Mucosa of rectum (tissue), 2 donors: ENCODE data around the gene MSANTD7.

Experiments
- H3K27ac ChIP-seq, 2 donors: one replicate each; pipeline ENCODE4 v1.7.0; 2013; ENCODE audit warnings: inconsistent platforms in 2 of 2, low read depth in 2 of 2, low read length in 2 of 2
- H3K27me3 ChIP-seq, 2 donors: one replicate each; pipeline ENCODE4 v1.7.0; 2013; ENCODE audit warnings: low read length in 2 of 2; ENCODE audit not compliant: control insufficient read depth in 2 of 2, insufficient read depth in 2 of 2
- H3K36me3 ChIP-seq, 2 donors: one replicate each; pipeline ENCODE4 v1.7.0; 2013; ENCODE audit warnings: low read length in 2 of 2; ENCODE audit not compliant: control insufficient read depth in 2 of 2, insufficient read depth in 2 of 2
- H3K4me1 ChIP-seq, 2 donors: one replicate each; pipeline ENCODE4 v1.7.0; 2013; ENCODE audit warnings: low read length in 2 of 2, mild to moderate bottlenecking in 1 of 2; ENCODE audit not compliant: control insufficient read depth in 2 of 2, insufficient read depth in 2 of 2
- H3K4me3 ChIP-seq, 2 donors: one replicate each; pipeline ENCODE4 v1.7.0; 2013; ENCODE audit warnings: low read length in 2 of 2
- H3K9ac ChIP-seq, 2 donors: one replicate each; pipeline ENCODE4 v1.7.0; 2013; ENCODE audit warnings: low read length in 2 of 2, low read depth in 1 of 2, mild to moderate bottlenecking in 1 of 2
- H3K9me3 ChIP-seq, 2 donors: one replicate each; pipeline ENCODE4 v1.7.0; 2013; ENCODE audit warnings: low read length in 2 of 2; ENCODE audit not compliant: control insufficient read depth in 2 of 2
- donor health status: healthy.
- donor health status: Normal muscosa, but diverticular disease.

MSANTD7 gene

DNA sequence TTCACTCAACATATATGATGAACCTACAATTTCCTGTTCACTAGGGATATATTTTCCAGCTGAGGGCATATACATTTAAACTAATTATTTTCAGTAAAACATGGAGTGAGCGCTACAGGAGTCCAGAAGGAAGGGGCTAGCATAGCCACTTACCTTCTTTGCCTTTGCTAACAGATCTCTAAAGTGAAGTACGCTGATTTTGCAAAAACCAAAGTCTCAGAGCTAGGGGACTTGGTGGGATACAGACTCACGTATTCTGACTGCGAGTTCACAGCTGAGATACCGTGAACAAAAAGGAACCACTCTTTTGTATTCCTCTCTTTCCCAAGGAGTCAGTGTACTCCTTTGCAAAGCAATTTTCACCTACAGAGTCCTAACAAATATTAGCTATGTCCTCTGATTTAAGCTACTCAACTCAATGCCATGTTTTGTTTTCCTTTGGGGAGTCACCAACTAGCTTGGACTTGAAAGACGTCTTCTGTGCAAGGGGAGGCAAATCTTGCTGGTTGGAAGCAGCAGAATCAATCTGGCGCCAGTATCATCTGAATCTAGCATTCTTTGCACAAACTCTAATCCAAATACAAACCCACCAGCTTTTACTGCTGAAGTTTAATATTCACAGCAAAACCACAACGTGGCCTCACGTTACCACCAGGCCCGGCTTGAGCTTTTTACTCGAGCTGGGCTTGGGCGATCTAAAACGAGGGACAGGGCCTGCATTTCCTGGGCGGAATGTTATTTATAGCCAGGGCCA lies 926 bp upstream of the MSANTD7 start:
- H3K4me3 ChIP-seq: peak overlapping the region; percentile 80 to 95
- H3K36me3 ChIP-seq: peaks cover 12 to 13% of the 10 kb centered on the region in 2 donors
- H3K4me1 ChIP-seq: peaks cover 5 to 12% of the 10 kb centered on the region in 2 donors
- H3K27me3 ChIP-seq: no peaks in the 10 kb centered on the region
- H3K27ac ChIP-seq: peak overlapping the region; percentile 93 to 96
- no peaks in the 10 kb centered on the region for H3K9me3 ChIP-seq
- peak overlapping the region; percentile 96 to 97 for H3K9ac ChIP-seq

- H3K27ac ChIP-seq: peak overlapping the region; percentile 92 to 96
- H3K4me1 ChIP-seq: peaks cover 5 to 12% of the 10 kb centered on the region in 2 donors
- H3K9ac ChIP-seq: peak overlapping the region; percentile 97 to 98
- H3K4me3 ChIP-seq: peak overlapping the region; percentile 90 to 95
- H3K9me3 ChIP-seq: no peaks in the 10 kb centered on the region
- no peaks in the 10 kb centered on the region for H3K27me3 ChIP-seq
- peaks cover 28 to 29% of the 10 kb centered on the region in 2 donors for H3K36me3 ChIP-seq
Measured at GRCh38 chr10:14838582-14839304, 637 bp downstream of the MSANTD7 start.

DNA sequence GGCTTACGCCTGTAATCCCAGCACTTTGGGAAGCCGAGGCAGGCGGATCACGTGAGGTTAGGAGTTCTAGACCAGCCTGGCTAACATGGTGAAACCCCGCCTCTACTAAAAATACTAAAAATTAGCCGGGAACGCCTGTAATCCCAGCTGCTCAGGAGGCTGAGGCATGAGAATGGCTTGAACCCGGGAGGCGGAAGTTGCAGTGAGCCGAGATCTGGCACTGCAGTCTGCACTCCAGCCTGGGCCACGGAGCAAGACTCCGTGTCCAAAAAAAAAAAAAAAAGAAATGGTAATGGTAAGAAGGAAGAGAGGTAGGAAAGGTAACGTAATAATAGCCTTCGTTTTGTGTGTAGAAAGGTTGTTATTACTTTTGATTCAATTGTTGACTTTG lies 1.2 kb downstream of the MSANTD7 start:
- Histone ChIP-seq H3K27ac (peak overlapping the region; percentile 92 to 96), H3K4me3 (peak overlapping the region; percentile 90 to 95), H3K27me3 (no peaks in the 10 kb centered on the region), H3K9ac (peak overlapping the region; percentile 97 to 98), H3K4me1 (peaks cover 5 to 12% of the 10 kb centered on the region in 2 donors), H3K9me3 (no peaks in the 10 kb centered on the region), H3K36me3 (peaks cover 34% of the 10 kb centered on the region in 2 donors)

- Histone ChIP-seq H3K9ac (no peak overlapping the region), H3K4me3 (no peak overlapping the region), H3K4me1 (peaks cover 5 to 7% of the 10 kb centered on the region in 2 donors), H3K27ac (no peak overlapping the region), H3K27me3 (no peaks in the 10 kb centered on the region), H3K36me3 (peaks cover 40 to 41% of the 10 kb centered on the region in 2 donors), H3K9me3 (no peaks in the 10 kb centered on the region)
Measured at GRCh38 chr10:14840178-14840577, 2.1 kb downstream of the MSANTD7 start.

GRCh38 chr10:14843327-14843988 lies 5.4 kb downstream of the MSANTD7 start:
- no peak overlapping the region for H3K9ac ChIP-seq
- no peaks in the 10 kb centered on the region for H3K9me3 ChIP-seq
- no peaks in the 10 kb centered on the region for H3K27me3 ChIP-seq
- H3K4me3 ChIP-seq: no peak overlapping the region
- no peak overlapping the region for H3K27ac ChIP-seq
- peaks cover 43 to 45% of the 10 kb centered on the region in 2 donors for H3K36me3 ChIP-seq
- H3K4me1 ChIP-seq: peaks cover 0 to 5% of the 10 kb centered on the region in 2 donors

DNA sequence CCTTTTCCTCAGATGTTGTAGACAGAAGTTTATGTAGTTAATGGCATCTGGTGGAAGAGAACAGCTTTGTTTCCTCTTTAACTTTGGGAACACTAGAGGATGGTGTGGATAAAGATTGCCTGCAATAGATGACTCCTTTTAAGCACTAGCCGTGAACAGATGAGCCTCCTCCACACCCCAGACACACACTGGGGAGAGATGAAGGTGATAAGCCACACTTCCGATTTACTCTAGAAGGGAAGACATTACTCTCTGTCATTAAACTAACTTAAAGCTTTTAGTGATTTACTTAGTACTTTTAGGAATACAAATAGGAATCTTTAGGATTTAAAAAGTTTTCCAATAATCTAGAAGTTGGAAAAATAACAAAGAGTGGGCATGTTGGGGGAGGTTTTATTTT lies 6.8 kb downstream of the MSANTD7 start:
- no peaks in the 10 kb centered on the region for H3K4me1 ChIP-seq
- no peaks in the 10 kb centered on the region for H3K27me3 ChIP-seq
- H3K9ac ChIP-seq: no peak overlapping the region
- H3K27ac ChIP-seq: no peak overlapping the region
- no peak overlapping the region for H3K4me3 ChIP-seq
- peaks cover 49% of the 10 kb centered on the region in 2 donors for H3K36me3 ChIP-seq
- no peaks in the 10 kb centered on the region for H3K9me3 ChIP-seq

- Histone ChIP-seq H3K4me3 (no peak overlapping the region), H3K27me3 (no peaks in the 10 kb centered on the region), H3K4me1 (no peaks in the 10 kb centered on the region), H3K27ac (no peak overlapping the region), H3K9ac (no peak overlapping the region), H3K9me3 (no peaks in the 10 kb centered on the region), H3K36me3 (peaks cover 12 to 17% of the 10 kb centered on the region in 2 donors)
Measured at GRCh38 chr10:14852236-14852635, 14.1 kb downstream of the MSANTD7 start.

DNA sequence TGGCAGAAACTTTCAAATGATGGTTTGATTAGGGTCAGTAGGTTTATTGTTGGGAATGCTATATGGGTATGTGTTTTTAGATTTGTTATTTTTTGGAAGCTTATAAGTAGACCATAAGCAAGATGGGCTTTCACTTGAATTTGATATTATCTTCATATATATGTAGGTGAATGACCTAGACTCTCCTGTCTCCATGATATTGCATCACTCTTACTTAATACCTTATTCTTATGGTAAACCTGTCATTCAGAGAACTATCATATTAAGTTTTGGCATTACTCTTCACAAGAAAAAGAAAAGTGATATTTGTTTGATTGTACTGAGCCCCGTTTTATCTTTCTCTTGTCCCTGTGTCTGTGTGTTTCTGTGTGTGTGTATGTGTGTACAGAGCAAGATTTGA lies 17.3 kb downstream of the MSANTD7 start:
- Histone ChIP-seq H3K27me3 (no peaks in the 10 kb centered on the region), H3K9me3 (no peaks in the 10 kb centered on the region), H3K4me3 (no peak overlapping the region), H3K9ac (no peak overlapping the region), H3K27ac (no peak overlapping the region), H3K4me1 (peaks cover under 1 to 3% of the 10 kb centered on the region in 2 donors), H3K36me3 (peaks cover 14 to 16% of the 10 kb centered on the region in 2 donors)

DNA sequence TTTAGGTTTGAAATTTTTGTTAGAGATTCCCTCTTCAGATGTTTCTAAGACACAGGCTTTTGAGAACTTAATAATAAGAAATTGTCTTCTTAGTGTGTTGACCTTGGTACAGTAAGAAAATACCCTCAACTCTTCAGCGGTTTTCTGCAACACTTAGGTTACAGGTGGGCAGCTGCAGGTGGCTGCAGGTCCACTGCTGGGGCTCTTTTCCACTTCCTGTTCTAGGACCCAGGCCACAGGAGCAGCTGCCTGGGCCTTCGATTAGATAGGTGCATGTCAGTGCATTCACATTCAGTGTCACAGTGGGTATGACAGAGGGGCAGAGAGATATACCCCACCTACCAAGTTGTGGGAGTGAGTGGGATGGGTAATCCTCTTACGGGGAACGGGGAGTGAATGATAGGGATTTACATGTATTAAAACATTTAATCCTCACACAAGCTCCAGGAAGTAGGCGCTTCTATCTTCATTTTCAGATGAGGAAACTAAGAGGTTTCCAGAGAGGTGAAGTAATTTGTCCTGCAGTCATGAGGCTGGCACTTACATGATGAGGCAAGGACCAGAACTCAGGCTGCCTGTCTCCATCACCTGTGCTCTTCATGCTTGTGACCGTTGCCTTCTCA lies 20.3 kb downstream of the MSANTD7 start:
- Histone ChIP-seq H3K27me3 (no peaks in the 10 kb centered on the region), H3K4me1 (peaks cover 12 to 13% of the 10 kb centered on the region in 2 donors), H3K9ac (no peak overlapping the region), H3K36me3 (peaks cover 8 to 14% of the 10 kb centered on the region in 2 donors), H3K9me3 (no peaks in the 10 kb centered on the region), H3K27ac (no peak overlapping the region), H3K4me3 (no peak overlapping the region)
